Neural crest cell (in vitro differentiated cells): Measurements from ENCODE around the gene KMT2E. TPM values are rescaled to one million over a fixed set of nuclear protein-coding genes. Genes with fewer than 3 reads are reported as not detected.

Experiments used
- DNase-seq: peaks from one replicate; pipeline ENCODE4 v3.0.0; 2021; ENCODE audit warnings: low read depth, mixed read lengths, low spot score
- H3K27ac Mint-ChIP-seq: one replicate; pipeline ENCODE4 v1.8.0; 2021; ENCODE audit warnings: mild to moderate bottlenecking, mixed read lengths; ENCODE audit not compliant: unreplicated experiment
- H3K27me3 Mint-ChIP-seq: 2 replicates; pipeline ENCODE4 v1.8.0; 2021; ENCODE audit warnings: low read depth, mild to moderate bottlenecking, mixed read lengths
- H3K36me3 Mint-ChIP-seq: 2 replicates; pipeline ENCODE4 v1.8.0; 2021; ENCODE audit warnings: low read depth, mild to moderate bottlenecking, mixed read lengths
- H3K4me1 Mint-ChIP-seq: 2 replicates; pipeline ENCODE4 v1.8.0; 2021; ENCODE audit warnings: mixed read lengths
- H3K4me3 Mint-ChIP-seq: one replicate; pipeline ENCODE4 v1.8.0; 2021; ENCODE audit warnings: mild to moderate bottlenecking, mixed read lengths
- H3K9me3 Mint-ChIP-seq: 2 replicates; pipeline ENCODE4 v1.8.0; 2021; ENCODE audit warnings: mixed read lengths
- total RNA-seq: library from RNA; stranded (reverse); gene quantifications from 2 replicates; pipeline ENCODE4 v1.2.1, GENCODE V29; 2021
- TF ChIP-seq, protein P1 (sequence below): fragments of 200-600 bp; sonication (generic); conservative IDR thresholded peaks from 2 replicates; pipeline ENCODE4 v1.5.0; 2021; ENCODE audit warnings: antibody characterized with exemption, mild to moderate bottlenecking

KMT2E gene
- total RNA-seq, 1 donor from 2014 or later: 75.5 TPM

DNA sequence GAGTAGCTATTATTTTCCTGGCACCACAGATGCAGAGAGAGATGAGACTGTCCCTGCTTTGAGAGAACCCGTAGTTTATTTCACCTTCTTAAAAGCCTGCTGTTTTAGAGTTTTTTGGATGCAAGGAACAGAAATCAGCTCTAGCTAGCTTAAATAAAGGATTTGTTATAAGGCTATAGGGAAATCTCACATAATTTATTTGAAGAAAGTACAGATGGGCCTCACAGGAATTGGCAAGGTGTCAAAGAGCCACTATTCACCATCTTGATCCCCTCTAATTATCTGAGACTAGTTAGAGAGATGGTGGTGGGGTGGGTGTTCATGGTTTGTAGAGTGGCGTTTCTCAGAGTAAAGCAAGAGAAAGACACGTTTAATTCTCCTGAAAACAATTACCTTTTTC lies 7.3 kb downstream of the KMT2E start:
- Mint-ChIP-seq H3K27me3 (no peaks in the 10 kb centered on the region), H3K9me3 (no peaks in the 10 kb centered on the region), H3K4me1 (peaks cover 49% of the 10 kb centered on the region), H3K27ac (no peak overlapping the region), H3K4me3 (no peak overlapping the region), H3K36me3 (no peaks in the 10 kb centered on the region)
- no peak for DNase-seq
- TF ChIP-seq, protein P1, sequence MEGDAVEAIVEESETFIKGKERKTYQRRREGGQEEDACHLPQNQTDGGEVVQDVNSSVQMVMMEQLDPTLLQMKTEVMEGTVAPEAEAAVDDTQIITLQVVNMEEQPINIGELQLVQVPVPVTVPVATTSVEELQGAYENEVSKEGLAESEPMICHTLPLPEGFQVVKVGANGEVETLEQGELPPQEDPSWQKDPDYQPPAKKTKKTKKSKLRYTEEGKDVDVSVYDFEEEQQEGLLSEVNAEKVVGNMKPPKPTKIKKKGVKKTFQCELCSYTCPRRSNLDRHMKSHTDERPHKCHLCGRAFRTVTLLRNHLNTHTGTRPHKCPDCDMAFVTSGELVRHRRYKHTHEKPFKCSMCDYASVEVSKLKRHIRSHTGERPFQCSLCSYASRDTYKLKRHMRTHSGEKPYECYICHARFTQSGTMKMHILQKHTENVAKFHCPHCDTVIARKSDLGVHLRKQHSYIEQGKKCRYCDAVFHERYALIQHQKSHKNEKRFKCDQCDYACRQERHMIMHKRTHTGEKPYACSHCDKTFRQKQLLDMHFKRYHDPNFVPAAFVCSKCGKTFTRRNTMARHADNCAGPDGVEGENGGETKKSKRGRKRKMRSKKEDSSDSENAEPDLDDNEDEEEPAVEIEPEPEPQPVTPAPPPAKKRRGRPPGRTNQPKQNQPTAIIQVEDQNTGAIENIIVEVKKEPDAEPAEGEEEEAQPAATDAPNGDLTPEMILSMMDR: no peak

DNA sequence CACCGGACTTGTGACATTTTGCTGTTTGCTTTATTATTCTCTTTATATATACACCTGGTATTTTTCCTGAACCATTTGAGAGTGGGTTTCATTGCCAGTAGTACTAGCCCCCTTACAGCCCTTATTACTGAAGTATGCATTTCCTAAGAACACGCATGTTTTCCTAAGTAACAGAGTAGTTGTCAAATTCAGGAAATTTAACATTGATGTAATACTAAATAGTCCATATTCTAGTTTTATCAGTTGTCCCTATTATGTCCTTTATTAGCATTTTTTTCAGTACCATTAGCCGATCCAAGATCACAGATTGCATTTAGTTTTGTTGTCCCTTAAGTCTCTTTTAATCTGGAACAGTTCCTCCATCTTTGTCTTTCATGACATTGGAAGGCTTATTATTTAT lies 8.0 kb downstream of the KMT2E start:
- Mint-ChIP-seq H3K9me3 (no peaks in the 10 kb centered on the region), H3K27ac (no peak overlapping the region), H3K27me3 (no peaks in the 10 kb centered on the region), H3K36me3 (no peaks in the 10 kb centered on the region), H3K4me3 (peak overlapping the region; percentile 27), H3K4me1 (peaks cover 45% of the 10 kb centered on the region)
- DNase-seq: no peak
- TF ChIP-seq, protein P1: no peak

DNA sequence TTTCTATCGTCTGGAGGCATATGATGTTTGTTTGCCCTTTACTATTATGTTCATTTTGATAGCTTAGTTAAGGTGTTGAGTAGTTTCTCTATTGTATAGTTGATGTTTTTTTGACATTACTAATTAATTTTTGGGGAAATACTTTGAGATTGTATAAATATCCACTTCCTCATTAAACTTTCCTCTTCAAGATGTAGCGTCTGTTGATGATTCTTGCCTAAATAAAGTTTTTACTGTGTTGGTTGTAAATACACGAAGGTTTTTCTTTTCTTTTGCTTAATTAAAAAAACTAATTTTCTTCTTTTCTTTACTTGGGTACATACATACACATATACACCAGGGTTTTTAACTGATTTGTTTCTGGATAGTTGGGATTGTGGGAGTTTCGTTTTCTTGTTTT lies 8.5 kb downstream of the KMT2E start:
- no peak for DNase-seq
- Mint-ChIP-seq H3K27me3 (no peaks in the 10 kb centered on the region), H3K27ac (no peak overlapping the region), H3K4me1 (peaks cover 40% of the 10 kb centered on the region), H3K9me3 (no peaks in the 10 kb centered on the region), H3K36me3 (no peaks in the 10 kb centered on the region), H3K4me3 (peak overlapping the region; percentile 27)
- TF ChIP-seq, protein P1: no peak

DNA sequence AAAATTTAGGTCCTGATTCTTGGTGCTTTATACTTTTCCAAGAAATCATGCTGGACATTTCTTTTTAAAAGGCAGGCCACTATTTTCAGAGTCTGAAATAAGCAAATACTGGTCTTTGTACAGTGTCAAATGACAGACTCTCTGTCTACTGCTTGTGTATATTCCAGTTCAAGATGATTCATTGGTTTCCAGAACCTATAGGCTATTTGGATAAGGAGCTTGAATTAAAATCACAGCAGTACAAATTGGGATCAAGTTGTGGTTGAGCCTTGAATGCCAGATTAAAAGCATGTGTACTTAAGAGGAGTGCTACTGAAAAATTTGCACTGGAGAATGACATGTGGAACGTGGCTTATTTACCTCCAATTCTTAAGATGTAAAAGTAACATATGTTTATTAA lies 10.7 kb downstream of the KMT2E start:
- Mint-ChIP-seq H3K9me3 (no peaks in the 10 kb centered on the region), H3K4me1 (peaks cover 36% of the 10 kb centered on the region), H3K4me3 (no peak overlapping the region), H3K27ac (no peak overlapping the region), H3K27me3 (no peaks in the 10 kb centered on the region), H3K36me3 (no peaks in the 10 kb centered on the region)
- no peak for DNase-seq
- TF ChIP-seq, protein P1: no peak

DNA sequence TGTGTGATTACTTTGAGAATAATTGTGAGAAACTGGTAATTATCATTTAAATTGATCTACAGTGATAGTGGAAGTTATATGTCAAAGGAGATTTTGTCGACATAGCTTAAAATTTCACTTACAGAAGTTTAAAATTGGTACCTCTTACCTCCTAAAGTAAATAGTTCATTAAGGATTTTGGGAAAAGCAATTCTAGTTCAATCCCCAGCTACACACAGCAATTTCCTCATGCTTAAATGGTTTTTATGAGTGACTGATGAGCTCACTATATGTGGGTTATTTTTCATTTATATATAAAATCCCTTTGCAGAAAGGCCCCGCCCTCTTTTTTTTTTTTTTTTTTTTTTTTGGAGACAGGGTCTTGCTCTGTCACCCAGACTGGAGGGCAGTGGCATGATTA lies 12.7 kb downstream of the KMT2E start:
- Mint-ChIP-seq H3K4me1 (peaks cover 27% of the 10 kb centered on the region), H3K27ac (no peak overlapping the region), H3K9me3 (no peaks in the 10 kb centered on the region), H3K4me3 (no peak overlapping the region), H3K36me3 (no peaks in the 10 kb centered on the region), H3K27me3 (no peaks in the 10 kb centered on the region)
- no peak for DNase-seq
- TF ChIP-seq, protein P1: no peak
